Adrenal gland (tissue), 5 donors: ENCODE data around the gene SF3A1.

Experiments used
- POLR2A ChIP-seq, 2 donors: fragments of 450-650 bp; IDR thresholded peaks; one replicate each; pipeline ENCODE4 v1.6.1; 2017; ENCODE audit warnings: antibody characterized with exemption in 2 of 2, mild to moderate bottlenecking in 2 of 2, moderate library complexity in 1 of 2
- TF ChIP-seq, protein P1 (sequence below), 6 experiments: fragments of 450-650 bp in 4 of 6; fragments of 200-600 bp in 2 of 6; sonication (generic) in 1 of 6; IDR thresholded peaks; 1 replicate in 5 of 6; 2 replicates in 1 of 6; pipeline versions ENCODE4 v1.5.1 to v1.8.0; 2016 to 2021; ENCODE audit warnings: antibody characterized with exemption in 6 of 6, mild to moderate bottlenecking in 2 of 6, moderate library complexity in 1 of 6
- donor health status: DM: no; HTN: no; CAD: no.

DNA sequence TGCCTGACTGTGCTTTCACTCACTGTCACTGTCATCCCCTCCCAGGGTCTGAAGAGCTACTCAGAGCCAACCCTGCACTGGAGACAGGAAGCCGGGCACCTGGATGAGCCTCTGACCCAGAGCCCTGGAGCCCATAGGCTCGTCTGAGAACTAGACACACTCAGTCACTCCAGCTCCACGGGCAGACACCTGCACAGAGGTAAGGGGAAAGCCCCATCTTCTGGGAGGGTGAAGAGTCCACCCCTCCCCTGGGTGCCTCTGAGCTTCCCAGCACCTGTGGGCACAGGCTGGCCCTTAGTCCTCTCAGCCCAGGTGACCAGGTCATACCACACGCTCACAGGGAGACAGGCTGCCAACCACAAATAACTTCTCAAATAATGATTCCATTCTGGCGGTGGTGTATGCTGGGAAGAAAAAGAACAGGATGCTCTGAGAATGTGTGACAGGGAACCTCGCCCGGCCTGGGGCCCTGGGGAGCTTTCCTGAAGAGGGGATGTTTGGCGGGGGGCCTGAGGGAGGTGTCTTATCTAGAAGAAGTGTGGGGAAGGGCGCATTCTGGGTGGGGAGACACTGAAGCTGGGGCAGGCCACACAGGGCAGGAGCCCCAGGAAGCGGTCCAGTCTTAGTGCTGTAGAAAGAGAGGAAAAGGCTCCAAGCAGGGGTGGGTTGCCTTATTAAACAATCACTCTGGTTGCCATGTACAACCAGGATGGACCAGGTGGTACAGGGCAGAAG lies 5.4 kb upstream of the SF3A1 start:
- TF ChIP-seq, protein P1, sequence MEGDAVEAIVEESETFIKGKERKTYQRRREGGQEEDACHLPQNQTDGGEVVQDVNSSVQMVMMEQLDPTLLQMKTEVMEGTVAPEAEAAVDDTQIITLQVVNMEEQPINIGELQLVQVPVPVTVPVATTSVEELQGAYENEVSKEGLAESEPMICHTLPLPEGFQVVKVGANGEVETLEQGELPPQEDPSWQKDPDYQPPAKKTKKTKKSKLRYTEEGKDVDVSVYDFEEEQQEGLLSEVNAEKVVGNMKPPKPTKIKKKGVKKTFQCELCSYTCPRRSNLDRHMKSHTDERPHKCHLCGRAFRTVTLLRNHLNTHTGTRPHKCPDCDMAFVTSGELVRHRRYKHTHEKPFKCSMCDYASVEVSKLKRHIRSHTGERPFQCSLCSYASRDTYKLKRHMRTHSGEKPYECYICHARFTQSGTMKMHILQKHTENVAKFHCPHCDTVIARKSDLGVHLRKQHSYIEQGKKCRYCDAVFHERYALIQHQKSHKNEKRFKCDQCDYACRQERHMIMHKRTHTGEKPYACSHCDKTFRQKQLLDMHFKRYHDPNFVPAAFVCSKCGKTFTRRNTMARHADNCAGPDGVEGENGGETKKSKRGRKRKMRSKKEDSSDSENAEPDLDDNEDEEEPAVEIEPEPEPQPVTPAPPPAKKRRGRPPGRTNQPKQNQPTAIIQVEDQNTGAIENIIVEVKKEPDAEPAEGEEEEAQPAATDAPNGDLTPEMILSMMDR (IDR thresholded peaks at IDR 0.05): no peak
- no peak for TF ChIP-seq POLR2A (IDR thresholded peaks at IDR 0.05)
